ENCODE results near the gene STK32B.
A peak's percentile ranks its signal among the peaks of the same experiment; 100 is the strongest.
"Not testable (repeated sequence)": the region's sequence is repeated elsewhere in the genome, so short reads cannot be mapped to it uniquely, and the experiment has no call there.

Gene STK32B

GRCh38 chr4:5209862-5210261, 158.6 kb downstream of the STK32B start:
- no peak for DNase-seq (ENCODE audit: low read depth)

- DNase-seq (ENCODE audit: low read depth) = no peak
Observed at GRCh38 chr4:5211282-5211839, 160.1 kb downstream of the STK32B start.

- DNase-seq (ENCODE audit: low read depth) = no peak
Observed at GRCh38 chr4:5212255-5213013, 161.2 kb downstream of the STK32B start.

GRCh38 chr4:5213087-5213595, 161.9 kb downstream of the STK32B start:
- no peak for DNase-seq (ENCODE audit: low read depth)

DNA sequence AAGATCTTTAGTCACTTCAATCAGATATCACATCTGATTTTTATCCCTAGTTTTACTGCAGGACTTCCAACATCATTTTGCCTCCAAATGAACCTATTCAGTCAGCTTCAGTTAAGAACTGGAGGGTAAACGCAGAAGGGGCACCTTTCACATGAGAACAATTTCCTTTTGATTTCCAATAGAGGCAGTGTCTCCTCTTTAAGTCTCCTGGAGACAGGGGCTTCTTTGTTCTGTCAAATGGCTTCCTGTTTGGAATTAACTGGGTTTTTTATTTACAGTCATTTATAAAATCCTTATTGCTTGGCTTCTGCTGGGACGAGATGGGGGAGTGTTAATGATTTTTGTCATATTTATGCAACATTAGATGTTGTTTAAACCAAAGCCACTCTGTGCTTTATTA, 164.0 kb downstream of the STK32B start:
- no peak for DNase-seq (ENCODE audit: low read depth)

DNA sequence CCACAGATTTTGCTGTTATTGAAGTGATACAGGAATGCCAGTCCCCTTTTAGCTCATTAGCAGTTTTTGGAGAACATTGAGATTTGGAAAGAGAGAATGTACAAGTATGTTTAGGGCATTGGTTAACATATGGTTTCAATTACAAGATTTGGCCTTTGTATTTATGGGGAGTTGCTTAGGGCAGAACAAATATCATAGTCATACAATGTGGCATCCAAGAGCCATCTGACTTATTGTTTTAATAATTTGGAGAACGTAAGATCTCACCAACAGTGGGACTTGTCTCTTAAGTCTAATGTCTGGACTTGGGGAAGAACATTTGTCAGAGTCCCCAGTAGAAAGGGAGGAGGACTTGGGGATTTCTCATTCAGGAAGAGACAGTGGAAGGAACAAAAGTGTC, 166.1 kb downstream of the STK32B start:
- no peak for DNase-seq (ENCODE audit: low read depth)

- no peak for DNase-seq (ENCODE audit: low read depth)
Observed at GRCh38 chr4:5218376-5219069, 167.2 kb downstream of the STK32B start.

GRCh38 chr4:5220028-5220427, 168.7 kb downstream of the STK32B start:
- DNase-seq (ENCODE audit: low read depth) = no peak

GRCh38 chr4:5222047-5222446, 170.8 kb downstream of the STK32B start:
- no peak for DNase-seq (ENCODE audit: low read depth)

DNA sequence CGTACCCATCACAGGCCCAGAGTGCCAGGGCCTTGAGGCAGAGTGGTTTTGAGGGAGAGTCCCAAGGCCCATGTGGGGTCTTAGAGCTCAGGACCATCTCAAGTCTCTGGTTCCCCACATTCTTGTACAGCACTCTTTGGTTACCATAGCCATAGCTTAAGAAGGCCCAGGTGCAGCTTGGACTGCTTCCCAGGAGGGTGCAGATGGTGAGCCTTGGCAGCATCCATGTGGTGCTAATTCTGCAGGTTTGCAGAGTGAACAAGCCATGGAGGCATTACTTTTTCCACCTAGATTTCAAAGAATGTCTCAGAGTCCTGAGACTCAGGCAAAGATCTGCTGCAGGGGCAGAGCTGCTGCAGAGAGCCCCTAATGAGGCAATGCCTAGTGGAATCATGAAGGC, 171.7 kb downstream of the STK32B start:
- DNase-seq (ENCODE audit: low read depth) = no peak

DNA sequence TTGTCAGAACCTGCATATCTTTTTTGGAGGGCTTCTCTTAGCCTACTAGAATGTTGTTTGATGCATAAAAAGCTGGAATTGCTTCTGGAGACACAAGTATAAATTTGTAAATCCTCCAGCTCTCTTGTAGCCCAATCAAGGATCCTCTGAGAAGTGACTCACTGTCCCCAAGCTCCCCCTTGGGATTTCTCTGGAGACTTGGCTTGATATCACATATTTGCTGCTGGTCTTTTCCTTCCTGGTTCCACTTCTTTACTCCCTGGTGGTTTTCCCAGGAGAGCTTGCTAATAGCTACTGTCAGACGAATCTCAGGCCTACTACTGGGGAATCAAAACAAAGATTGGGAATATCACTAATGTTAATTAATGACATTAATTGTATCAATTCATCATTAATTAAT, 173.1 kb downstream of the STK32B start:
- DNase-seq (ENCODE audit: low read depth) = no peak

GRCh38 chr4:5232549-5232948, 181.3 kb downstream of the STK32B start:
- DNase-seq (ENCODE audit: low read depth) = no peak

- DNase-seq (ENCODE audit: low read depth) = no peak
Observed at GRCh38 chr4:5237086-5237660, 185.9 kb downstream of the STK32B start.

- DNase-seq (ENCODE audit: low read depth) = no peak
Observed at GRCh38 chr4:5238173-5238572, 186.9 kb downstream of the STK32B start.

DNA sequence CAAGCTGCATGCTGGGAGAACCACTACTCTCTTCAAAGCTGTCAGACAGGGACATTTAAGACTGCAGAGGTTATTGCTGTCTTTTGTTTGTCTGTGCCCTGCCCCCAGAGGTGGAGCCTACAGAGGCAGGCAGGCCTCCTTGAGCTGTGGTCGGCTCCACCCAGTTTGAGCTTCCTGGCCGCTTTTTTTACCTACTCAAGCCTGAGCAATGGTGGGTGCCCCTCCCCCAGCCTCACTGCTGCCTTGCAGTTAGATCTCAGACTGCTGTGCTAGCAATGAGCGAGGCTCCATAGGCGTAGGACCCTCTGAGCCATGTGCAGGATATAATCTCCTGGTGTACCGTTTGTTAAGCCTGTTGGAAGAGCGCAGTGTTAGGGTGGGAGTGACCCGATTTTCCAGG, 195.8 kb downstream of the STK32B start:
- DNase-seq (ENCODE audit: low read depth) = peak; percentile 4

- no peak for DNase-seq (ENCODE audit: low read depth)
Observed at GRCh38 chr4:5247735-5248134, 196.5 kb downstream of the STK32B start.

GRCh38 chr4:5249727-5250126, 198.4 kb downstream of the STK32B start:
- no peak for DNase-seq (ENCODE audit: low read depth)

- DNase-seq (ENCODE audit: low read depth) = not testable (repeated sequence)
Observed at GRCh38 chr4:5250536-5250935, 199.3 kb downstream of the STK32B start.

DNA sequence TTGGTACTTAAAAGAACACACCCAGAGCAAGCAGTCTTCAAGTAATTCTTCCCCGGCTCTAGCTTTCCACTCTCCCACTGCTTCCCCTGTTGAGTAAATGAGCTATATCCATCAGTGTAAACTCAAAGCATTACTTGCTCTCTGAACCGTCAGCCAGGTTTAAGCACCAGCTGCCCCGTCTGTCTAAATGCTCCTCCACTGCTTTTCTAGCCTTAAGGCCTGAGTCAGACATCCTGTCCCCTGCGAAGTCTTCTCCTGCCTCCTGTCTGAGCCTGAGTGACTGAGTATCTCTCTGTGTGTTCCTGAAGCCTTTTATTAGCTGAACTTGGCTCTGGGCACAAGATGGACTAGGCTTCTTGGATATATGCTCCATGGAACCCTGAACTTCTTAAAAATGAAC, 205.1 kb downstream of the STK32B start:
- no peak for DNase-seq (ENCODE audit: low read depth)

DNA sequence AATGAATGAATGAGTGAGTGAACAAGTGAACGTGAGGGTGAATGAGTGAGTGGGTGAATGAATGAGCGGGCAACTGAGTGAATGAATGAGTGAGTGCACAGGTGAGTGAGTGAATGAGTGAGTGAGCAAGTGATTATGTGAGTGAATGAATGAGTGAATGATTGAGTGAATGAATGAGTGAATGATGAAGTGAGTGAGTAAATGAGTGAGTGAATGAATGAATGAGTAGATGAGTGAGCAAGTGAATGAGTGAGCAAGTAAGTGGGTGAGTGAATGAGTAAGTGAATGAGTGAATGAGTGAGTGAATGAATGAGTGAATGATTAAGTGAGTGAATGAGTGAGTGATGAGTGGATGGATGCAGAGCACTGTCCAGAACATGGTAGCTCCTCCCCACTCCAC, 205.8 kb downstream of the STK32B start:
- DNase-seq (ENCODE audit: low read depth) = no peak

DNA sequence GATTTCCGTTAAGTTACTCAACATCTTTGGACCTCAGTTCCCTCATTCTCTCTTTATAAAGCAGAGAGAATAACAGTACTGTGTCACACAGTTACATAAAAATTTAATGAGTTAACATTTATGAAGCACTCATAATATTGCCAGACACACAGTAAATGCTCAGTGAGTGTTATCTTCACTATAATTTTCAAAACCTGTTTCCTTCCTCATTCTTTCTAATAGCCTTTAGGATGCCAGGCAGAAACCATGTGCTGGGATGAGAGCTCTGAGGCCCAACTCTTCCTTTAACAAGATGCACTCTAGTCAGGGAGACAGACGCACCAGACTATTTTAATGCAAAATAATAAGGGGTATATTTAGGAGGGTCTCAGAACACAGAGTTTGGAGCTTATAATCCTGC, 208.2 kb downstream of the STK32B start:
- no peak for DNase-seq (ENCODE audit: low read depth)

DNA sequence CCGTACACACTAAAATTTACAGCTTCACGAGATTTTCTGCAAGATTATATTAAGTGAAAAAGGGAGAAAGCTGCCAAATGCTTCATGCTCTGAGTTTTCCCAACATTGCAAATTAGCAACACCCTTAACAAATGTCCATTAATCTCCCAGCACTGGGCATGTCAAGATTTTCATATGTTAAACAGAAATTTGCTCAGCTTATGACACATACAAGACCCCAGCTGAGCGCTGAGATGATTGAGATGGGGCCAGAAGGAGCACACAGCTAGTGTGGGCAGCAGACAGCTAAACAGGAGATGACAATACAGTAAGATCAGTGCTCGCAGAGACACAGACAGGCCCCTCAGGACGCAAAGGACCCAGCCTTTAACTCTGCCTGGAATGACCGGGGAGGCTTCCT, 208.8 kb downstream of the STK32B start:
- no peak for DNase-seq (ENCODE audit: low read depth)

DNA sequence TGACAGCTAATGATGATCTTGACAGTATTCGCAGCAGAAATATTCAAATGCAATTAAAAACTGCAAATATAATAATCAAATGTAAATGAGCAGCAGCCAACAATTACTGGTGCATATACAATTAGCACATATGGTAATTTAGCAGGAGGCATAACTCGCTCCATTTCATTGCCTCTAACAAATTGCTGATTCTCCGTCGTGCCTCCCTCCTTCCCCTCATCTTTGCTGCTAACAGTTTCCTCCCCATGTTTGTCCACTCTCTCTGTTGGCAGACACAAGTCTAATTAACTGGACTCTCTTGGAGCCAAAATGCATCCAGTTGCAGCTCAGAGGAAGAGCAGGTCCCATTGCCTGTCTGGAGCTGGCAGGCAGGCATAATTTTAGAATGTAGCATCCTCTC, 210.6 kb downstream of the STK32B start:
- DNase-seq (ENCODE audit: low read depth) = no peak
